Prostate gland (tissue), 2 donors: Measurements from ENCODE around the gene RDM1.

Experiments used
- CTCF ChIP-seq, 4 experiments: fragments of 200-600 bp in 2 of 4; fragments of 450-650 bp in 2 of 4; sonication (generic) in 2 of 4; IDR thresholded peaks; 1 replicate in 3 of 4; 2 replicates in 1 of 4; pipeline ENCODE4 v1.5.1; 2016 to 2019; ENCODE audit warnings: antibody characterized with exemption in 4 of 4, mild to moderate bottlenecking in 2 of 4, moderate library complexity in 2 of 4
- POLR2A ChIP-seq: fragments of 450-650 bp; IDR thresholded peaks from one replicate; pipeline ENCODE4 v1.6.1; 2016; ENCODE audit warnings: antibody characterized with exemption, mild to moderate bottlenecking

DNA sequence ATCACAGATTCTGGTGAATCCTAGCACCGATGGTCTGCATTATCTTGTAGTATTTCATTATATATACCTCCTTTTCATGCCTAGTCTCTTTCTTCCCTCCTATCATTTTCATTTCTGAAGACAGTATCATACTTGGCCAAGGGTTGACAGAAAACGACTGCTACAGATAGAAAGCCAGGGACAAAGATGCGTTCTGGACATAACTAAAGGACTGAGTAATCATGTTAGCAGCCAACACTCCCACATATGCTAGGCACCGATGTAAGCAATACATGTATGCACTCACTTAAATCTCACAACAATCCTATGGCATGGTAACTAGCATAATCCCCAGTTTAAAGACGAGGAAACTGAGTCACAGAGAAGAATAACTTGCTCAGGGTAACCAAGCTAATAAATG lies 22.9 kb downstream of the RDM1 start:
- TF ChIP-seq CTCF (IDR thresholded peaks at IDR 0.05) (no peak), POLR2A (no peak)
